Osteoblast (primary cell): ENCODE results near the gene GNG2. TPM values are rescaled to one million over a fixed set of nuclear protein-coding genes. Genes with fewer than 3 reads are reported as not detected.

Experiments used
- DNase-seq: peaks from one replicate; pipeline ENCODE4 v3.0.0; 2011; ENCODE audit warnings: low spot score, mixed read lengths; ENCODE audit not compliant: insufficient read length; ENCODE audit errors: missing footprints
- H2AFZ ChIP-seq: 2 replicates; pipeline ENCODE4 v1.6.0; 2011; ENCODE audit warnings: mild to moderate bottlenecking, low read length
- H3K27ac ChIP-seq: 2 replicates; pipeline ENCODE4 v1.5.1; 2011; ENCODE audit warnings: mild to moderate bottlenecking, low read depth, low read length, moderate library complexity
- H3K27me3 ChIP-seq: 2 replicates; pipeline ENCODE4 v1.6.0; 2012; ENCODE audit warnings: mild to moderate bottlenecking, control low read depth, inconsistent platforms, low read length, moderate library complexity; ENCODE audit not compliant: insufficient read depth
- H3K36me3 ChIP-seq: 2 replicates; pipeline ENCODE4 v1.5.1; 2011; ENCODE audit warnings: mild to moderate bottlenecking, low read length, control low read depth, moderate library complexity; ENCODE audit not compliant: insufficient read depth
- H3K4me1 ChIP-seq: 2 replicates; pipeline ENCODE4 v1.5.1; 2011; ENCODE audit warnings: mild to moderate bottlenecking, low read length, control low read depth, moderate library complexity; ENCODE audit not compliant: insufficient read depth
- H3K4me2 ChIP-seq: 2 replicates; pipeline ENCODE4 v1.6.0; 2011; ENCODE audit warnings: mild to moderate bottlenecking, low read length; ENCODE audit not compliant: insufficient read depth
- H3K4me3 ChIP-seq: fragments of 200-600 bp; sonication (generic); 3 replicates; pipeline ENCODE4 v1.5.1; 2012; ENCODE audit warnings: mild to moderate bottlenecking, low read length, inconsistent platforms; ENCODE audit not compliant: insufficient read depth
- H3K79me2 ChIP-seq: 2 replicates; pipeline ENCODE4 v1.6.0; 2012; ENCODE audit warnings: mild to moderate bottlenecking, low read length, control low read depth, inconsistent platforms; ENCODE audit not compliant: insufficient read depth
- H3K9me3 ChIP-seq: 2 replicates; pipeline ENCODE4 v1.5.1; 2011; ENCODE audit warnings: low read depth, low read length, control low read depth
- H4K20me1 ChIP-seq: 2 replicates; pipeline ENCODE4 v1.6.0; 2012; ENCODE audit warnings: mild to moderate bottlenecking, low read length, control low read depth; ENCODE audit not compliant: insufficient read depth
- total RNA-seq: library from RNA; depleted of rRNA; stranded (reverse); fragments of >200 nt; gene quantifications from 2 replicates; pipeline ENCODE4 v1.2.3, GENCODE V29; 2012
- TF ChIP-seq, protein P1 (sequence below): IDR thresholded peaks from 2 replicates; pipeline ENCODE4 v1.5.1; 2011; ENCODE audit warnings: mild to moderate bottlenecking, low read depth, low read length, moderate library complexity; ENCODE audit errors: extremely low read depth

Gene GNG2
- total RNA-seq, 1 donor: 9.8 TPM

DNA sequence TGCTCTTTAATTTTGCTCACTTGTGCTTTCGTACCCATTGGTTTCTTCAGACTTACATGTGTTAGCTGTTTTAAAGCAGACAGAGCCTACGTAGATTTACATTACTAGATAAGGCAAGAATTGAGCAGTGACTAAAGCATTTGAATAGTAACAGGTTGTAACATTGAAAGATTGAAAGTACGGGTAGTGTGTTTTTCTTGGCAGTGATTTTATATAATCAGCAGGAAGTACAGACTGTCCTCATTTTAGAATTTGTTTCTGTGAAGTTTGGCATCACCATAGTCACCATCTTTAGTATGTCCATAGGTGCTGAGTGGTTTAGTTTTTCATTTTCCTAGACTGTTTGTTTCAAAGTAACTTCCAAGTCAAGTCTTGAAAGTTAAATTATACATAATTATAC, 142.9 kb downstream of the GNG2 start:
- Histone ChIP-seq H3K4me2 (no peak overlapping the region), H3K36me3 (peaks cover 72% of the 10 kb centered on the region), H3K27me3 (no peaks in the 10 kb centered on the region), H3K4me1 (peaks cover 21% of the 10 kb centered on the region), H3K4me3 (no peak overlapping the region), H2AFZ (no peak overlapping the region), H4K20me1 (no peaks in the 10 kb centered on the region), H3K9me3 (no peaks in the 10 kb centered on the region), H3K79me2 (peaks cover 6% of the 10 kb centered on the region), H3K27ac (peak overlapping the region; percentile 18)
- no peak for DNase-seq
- TF ChIP-seq, protein P1, sequence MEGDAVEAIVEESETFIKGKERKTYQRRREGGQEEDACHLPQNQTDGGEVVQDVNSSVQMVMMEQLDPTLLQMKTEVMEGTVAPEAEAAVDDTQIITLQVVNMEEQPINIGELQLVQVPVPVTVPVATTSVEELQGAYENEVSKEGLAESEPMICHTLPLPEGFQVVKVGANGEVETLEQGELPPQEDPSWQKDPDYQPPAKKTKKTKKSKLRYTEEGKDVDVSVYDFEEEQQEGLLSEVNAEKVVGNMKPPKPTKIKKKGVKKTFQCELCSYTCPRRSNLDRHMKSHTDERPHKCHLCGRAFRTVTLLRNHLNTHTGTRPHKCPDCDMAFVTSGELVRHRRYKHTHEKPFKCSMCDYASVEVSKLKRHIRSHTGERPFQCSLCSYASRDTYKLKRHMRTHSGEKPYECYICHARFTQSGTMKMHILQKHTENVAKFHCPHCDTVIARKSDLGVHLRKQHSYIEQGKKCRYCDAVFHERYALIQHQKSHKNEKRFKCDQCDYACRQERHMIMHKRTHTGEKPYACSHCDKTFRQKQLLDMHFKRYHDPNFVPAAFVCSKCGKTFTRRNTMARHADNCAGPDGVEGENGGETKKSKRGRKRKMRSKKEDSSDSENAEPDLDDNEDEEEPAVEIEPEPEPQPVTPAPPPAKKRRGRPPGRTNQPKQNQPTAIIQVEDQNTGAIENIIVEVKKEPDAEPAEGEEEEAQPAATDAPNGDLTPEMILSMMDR: no peak

DNA sequence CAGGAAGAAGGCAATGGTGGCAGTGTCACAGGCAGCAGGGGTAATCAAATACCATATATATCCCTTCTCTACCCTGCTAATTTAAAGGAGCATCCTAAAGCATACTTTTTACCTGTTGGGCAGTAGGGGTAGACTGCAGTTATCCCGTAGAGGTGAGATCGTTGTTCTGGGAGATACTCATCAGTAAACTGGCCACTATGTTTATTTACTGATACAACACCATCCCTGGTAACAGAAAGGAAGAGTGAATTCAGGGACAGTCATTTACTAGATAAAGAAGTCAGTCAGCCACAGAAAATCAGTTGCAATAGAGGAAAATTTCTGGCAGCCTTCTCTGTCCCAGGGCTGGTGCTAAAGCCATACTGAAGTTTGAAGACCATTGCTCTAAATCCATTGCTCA, 145.2 kb downstream of the GNG2 start:
- TF ChIP-seq, protein P1: no peak
- Histone ChIP-seq H3K4me1 (peaks cover 1% of the 10 kb centered on the region), H3K27me3 (no peaks in the 10 kb centered on the region), H3K4me3 (no peak overlapping the region), H2AFZ (no peak overlapping the region), H3K36me3 (peaks cover 93% of the 10 kb centered on the region), H3K4me2 (no peak overlapping the region), H3K79me2 (peaks cover 5% of the 10 kb centered on the region), H4K20me1 (no peaks in the 10 kb centered on the region), H3K27ac (no peak overlapping the region), H3K9me3 (no peaks in the 10 kb centered on the region)
- DNase-seq: no peak

DNA sequence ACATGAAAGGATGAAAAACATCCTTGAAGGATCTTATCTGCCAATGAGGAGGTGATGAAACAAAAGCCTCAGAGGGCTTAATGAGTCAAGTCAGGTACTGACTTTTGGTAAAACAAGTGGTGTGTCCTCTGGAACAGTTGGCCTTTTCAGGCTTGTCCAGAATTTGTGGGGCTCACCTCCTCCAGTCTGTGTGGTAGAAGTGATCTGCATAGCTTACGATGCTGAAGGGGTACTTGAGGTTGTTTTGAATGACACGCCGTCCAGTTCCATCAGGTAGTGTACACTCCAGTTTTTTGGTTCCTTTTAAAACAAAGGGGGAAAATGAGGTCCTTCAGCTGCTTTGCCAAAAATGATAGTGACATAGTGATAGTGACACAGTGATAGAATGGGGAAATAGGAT, 145.9 kb downstream of the GNG2 start:
- no peaks in the 10 kb centered on the region for H3K9me3 ChIP-seq
- TF ChIP-seq, protein P1: no peak
- no peak overlapping the region for H3K4me2 ChIP-seq
- no peak for DNase-seq
- H3K27ac ChIP-seq: no peak overlapping the region
- H4K20me1 ChIP-seq: no peaks in the 10 kb centered on the region
- peaks cover 93% of the 10 kb centered on the region for H3K36me3 ChIP-seq
- H3K4me3 ChIP-seq: no peak overlapping the region
- H2AFZ ChIP-seq: no peak overlapping the region
- peaks cover 5% of the 10 kb centered on the region for H3K79me2 ChIP-seq
- no peaks in the 10 kb centered on the region for H3K27me3 ChIP-seq
- no peaks in the 10 kb centered on the region for H3K4me1 ChIP-seq

DNA sequence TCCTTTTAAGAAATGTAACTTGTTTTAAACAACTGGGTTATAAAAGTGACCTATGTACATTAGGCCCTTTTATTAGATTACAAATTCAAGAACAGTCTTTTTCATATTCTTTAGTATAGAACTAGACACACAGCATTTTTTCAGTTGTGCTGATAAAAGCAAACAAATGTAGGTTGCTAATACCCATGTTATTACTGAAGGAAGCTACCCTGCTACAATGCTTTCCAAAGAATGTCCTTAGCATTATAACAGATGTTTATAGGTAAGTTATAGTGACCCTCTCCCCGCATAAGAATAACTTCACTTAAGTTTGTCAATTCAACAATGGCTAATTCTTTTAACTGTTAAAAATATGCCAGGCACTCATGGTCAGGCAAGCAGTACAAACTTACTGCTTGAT, 146.8 kb downstream of the GNG2 start:
- no peaks in the 10 kb centered on the region for H3K9me3 ChIP-seq

More for the DNA sequence above, 146.8 kb downstream of the GNG2 start:
- no peak for DNase-seq
- H4K20me1 ChIP-seq: no peaks in the 10 kb centered on the region
- TF ChIP-seq, protein P1: no peak
- peaks cover 89% of the 10 kb centered on the region for H3K36me3 ChIP-seq
- no peak overlapping the region for H3K27ac ChIP-seq
- peaks cover 4% of the 10 kb centered on the region for H3K4me1 ChIP-seq
- no peak overlapping the region for H3K4me3 ChIP-seq
- H3K79me2 ChIP-seq: peaks cover 5% of the 10 kb centered on the region
- no peak overlapping the region for H3K4me2 ChIP-seq
- no peak overlapping the region for H2AFZ ChIP-seq
- no peaks in the 10 kb centered on the region for H3K27me3 ChIP-seq
